Measurements from ENCODE around the gene CCDC149.

GRCh38 chr4:24881508-24882196 lies 31.2 kb downstream of the CCDC149 start:
- TF ChIP-seq EZH2 (IDR thresholded peaks at IDR 0.05; ENCODE audit: borderline replicate concordance, low read depth, low read length, severe bottlenecking) (no peak), JUN (IDR thresholded peaks at IDR 0.05; ENCODE audit: borderline replicate concordance, insufficient read depth, insufficient read length, low read depth) (no peak)

All from endothelial cell of umbilical vein (primary cell).